Measurements from ENCODE around the gene C4orf36. TPM values are rescaled to one million over a fixed set of nuclear protein-coding genes. Genes with fewer than 3 reads are reported as not detected.

The C4orf36 gene, protein sequence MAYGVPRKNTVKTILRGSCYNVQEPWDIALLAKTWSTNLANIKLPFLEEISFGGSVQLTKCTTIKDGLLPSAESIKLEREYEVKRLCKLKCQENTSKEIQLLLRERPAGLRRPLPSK
- 1 to 10 TPM in 3 of 4 donors, not detected in 1; 2.3 to 5.3 (median 3.5) TPM for total RNA-seq

DNA sequence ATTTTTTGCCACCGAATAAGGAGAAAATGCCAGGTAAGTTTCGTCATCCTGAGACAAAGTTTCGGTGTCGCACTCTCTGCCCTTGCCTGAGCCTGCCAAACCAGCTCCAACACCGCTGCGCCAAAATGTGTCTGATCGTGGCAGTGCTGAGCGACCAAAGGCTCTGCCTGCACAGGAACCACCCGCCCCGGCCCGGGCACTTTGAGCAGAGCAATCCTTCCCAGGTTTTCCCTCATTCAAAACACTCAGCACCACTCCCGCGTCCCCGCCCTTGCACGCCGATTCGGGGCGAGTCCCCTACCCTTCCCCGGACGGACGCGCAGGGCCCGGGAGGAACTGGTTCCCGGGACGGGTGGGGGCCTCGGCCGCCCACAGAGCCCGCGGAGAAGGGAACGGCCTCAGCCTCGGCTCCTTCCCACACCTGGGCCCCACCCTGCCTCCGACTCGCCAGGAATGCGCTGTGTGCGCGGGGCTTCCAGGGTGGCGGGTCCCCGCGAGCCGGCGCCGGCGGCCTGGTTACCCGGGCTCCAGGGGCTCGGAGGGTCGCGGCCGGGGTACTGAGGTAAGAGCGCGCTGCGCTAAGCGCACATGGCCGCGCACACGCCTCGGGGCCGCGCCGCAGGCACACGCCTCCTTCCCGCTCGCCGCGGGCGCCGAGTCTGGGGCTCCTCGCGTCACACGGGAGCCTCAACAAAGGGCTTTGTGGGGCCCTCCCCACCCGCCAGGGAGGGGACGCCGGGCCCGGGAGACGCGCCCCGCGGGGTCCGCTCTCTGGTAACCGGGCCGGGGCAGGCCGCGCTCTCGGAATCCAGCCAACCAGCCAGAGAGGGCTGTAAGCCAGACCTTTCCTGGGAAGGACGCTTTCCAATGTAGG, at the start of gene C4orf36:
Gene C4orf36 (minus strand): TSS at position 661 of the 874 bp plus-strand sequence. CDS start 902 bp downstream, outside the sequence.
- WGBS, 2 donors = 1 to 2% methylated on average over 13 to 23 of the region's 84 CpGs
- peak; percentile 85 to 89 for DNase-seq

DNA sequence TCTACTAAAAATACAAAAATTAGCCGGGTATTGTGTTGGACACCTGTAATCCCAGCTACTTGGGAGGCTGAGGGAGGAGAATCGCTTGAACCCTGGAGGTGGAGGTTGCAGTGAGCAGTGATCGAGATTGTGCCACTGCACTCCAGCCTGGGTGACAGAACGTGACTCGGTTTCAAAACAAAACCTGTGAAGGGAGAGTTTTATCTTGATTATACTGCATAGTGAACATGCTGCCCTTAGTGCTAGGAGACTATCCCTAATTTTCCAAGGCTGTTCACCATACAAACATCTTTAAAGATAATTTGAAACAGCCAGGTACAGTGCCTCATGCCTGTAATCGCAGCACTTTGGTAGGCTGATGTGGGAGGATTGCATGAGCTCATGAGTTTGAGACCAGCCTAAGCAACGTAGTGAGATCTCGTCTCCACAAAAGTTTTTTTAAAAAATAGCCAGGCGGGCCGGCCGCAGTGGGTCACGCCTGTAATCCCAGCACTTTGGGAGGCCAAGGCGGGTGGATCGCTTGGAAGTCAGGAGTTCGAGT, 48.8 kb upstream of the C4orf36 start:
- 97% methylated on average over 15 of the region's 15 CpGs for WGBS, 2 donors
- Histone ChIP-seq H3K27me3 (no peaks in the 10 kb centered on the region), H3K9me3 (no peaks in the 10 kb centered on the region), H3K27ac (peak overlapping the region in 2 of 3 donors; percentile 60 to 67), H3K36me3 (no peaks in the 10 kb centered on the region), H3K4me1 (peaks cover 42 to 50% of the 10 kb centered on the region in 2 donors), H3K4me3 (replicated peaks in 1 of 3) (no peak overlapping the region)
- TF ChIP-seq, protein P1, sequence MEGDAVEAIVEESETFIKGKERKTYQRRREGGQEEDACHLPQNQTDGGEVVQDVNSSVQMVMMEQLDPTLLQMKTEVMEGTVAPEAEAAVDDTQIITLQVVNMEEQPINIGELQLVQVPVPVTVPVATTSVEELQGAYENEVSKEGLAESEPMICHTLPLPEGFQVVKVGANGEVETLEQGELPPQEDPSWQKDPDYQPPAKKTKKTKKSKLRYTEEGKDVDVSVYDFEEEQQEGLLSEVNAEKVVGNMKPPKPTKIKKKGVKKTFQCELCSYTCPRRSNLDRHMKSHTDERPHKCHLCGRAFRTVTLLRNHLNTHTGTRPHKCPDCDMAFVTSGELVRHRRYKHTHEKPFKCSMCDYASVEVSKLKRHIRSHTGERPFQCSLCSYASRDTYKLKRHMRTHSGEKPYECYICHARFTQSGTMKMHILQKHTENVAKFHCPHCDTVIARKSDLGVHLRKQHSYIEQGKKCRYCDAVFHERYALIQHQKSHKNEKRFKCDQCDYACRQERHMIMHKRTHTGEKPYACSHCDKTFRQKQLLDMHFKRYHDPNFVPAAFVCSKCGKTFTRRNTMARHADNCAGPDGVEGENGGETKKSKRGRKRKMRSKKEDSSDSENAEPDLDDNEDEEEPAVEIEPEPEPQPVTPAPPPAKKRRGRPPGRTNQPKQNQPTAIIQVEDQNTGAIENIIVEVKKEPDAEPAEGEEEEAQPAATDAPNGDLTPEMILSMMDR (IDR thresholded peaks at IDR 0.05) = no peak
- TF ChIP-seq POLR2A (IDR thresholded peaks at IDR 0.05) = no peak
- intact Hi-C loops (cut with DNase I) = loop anchor here (5.0 kb wide), 1 partner anchor 51 kb away; no protein-coding TSS in a partner anchor
- DNase-seq = no peak

More for the DNA sequence above, at the start of gene C4orf36:
- Histone ChIP-seq H3K4me3 (replicated peaks in 1 of 3) (peak within 1 kb of the TSS; percentile 18 to 94 (median 79)), H3K4me1 (no peaks in the 10 kb centered on the region), H3K9me3 (no peaks in the 10 kb centered on the region), H3K27me3 (no peaks in the 10 kb centered on the region), H3K27ac (peak within 1 kb of the TSS; percentile 80 to 91 (median 87)), H3K36me3 (no peaks in the 10 kb centered on the region)
- TF ChIP-seq, protein P1 (IDR thresholded peaks at IDR 0.05) = no peak
- peak in 1 of 2 donors; percentile 58 for TF ChIP-seq POLR2A (IDR thresholded peaks at IDR 0.05)
- intact Hi-C loops (cut with DNase I) = no loop called here

DNA sequence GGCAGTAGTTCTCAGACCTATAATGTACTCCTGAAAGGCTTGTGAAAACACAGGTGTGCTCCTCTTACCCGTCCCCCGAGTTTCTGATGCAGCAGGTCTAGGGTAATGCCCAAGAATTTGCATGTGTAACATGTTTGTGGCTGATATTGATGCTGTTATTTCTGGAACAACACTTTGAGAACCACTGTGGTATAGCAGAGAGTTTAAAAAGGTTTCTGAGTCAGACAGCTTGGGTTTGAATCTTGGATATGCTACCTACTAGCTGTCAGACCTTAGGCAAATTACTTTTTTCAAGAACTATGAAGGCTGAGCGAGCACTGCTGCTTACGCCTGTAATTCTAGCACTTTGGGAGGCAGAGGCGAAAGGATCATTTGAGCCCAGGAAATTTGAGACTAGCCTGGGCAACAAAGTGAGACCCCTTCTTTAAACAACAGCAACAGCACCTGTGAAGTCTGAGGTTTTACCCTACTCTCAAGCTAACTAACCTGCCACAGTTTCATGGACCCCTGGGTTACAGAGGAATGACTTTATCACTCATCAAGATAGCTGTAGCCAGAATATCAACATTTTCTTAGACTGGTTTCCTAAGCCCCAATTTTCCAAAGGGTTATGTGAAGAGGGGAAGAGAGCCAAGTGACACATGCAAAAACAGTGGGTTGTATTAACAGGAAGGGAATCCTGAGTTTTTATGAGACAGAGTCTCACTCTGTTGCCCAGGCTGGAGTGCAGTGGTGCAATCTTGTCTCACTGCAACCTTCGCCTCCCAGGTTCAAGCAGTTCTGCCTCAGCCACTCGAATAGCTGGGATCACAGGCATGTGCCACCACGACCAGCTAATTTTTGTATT, 47.7 kb upstream of the C4orf36 start:
- H3K4me1 ChIP-seq = peaks cover 41 to 49% of the 10 kb centered on the region in 2 donors
- H3K9me3 ChIP-seq = no peaks in the 10 kb centered on the region
- H3K27ac ChIP-seq = peak overlapping the region; percentile 18 to 67 (median 60)
- 51 to 55% methylated on average over 8 of the region's 8 CpGs for WGBS, 2 donors
- H3K36me3 ChIP-seq = no peaks in the 10 kb centered on the region
- intact Hi-C loops (cut with DNase I) = loop anchor here (5.0 kb wide), 2 partner anchors 52 to 67 kb away; no protein-coding TSS in a partner anchor
- H3K4me3 ChIP-seq (replicated peaks in 1 of 3) = no peak overlapping the region
- DNase-seq = peak; percentile 55 to 62
- TF ChIP-seq POLR2A (IDR thresholded peaks at IDR 0.05) = no peak
- H3K27me3 ChIP-seq = no peaks in the 10 kb centered on the region

DNA sequence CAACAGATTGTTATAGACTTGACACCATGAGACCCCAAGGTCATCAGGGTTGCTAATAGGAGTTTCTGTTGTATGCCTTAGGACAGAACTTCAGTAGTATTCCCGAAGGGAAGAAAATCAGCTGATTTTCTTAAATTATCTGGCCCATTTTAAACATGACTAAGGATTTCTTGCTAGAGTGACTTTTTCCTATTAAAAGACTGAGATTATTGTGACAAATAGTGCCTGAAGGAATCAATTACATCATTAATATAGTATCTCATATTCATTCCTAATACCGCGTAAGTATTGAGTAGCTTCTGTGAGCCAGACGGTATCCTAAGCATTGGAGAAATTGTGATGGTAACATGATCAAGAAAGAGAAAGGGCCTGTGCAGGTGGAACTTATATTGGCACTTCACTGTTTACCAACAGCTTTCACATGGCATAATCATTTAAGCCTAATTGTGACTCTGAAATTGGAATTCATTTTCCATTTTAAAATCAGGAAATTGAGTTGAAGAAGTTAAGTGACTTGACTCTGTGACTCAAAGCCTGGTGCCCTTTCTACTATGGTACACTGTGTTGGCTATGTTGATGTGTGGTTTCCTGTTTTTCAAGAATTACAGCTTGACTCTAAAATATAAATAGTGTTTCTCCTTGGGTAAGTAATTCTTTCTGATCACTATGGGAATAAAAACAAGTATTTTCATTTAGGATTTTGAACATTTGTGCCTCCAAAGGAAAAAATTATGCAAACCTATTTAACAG, 46.7 kb upstream of the C4orf36 start:
- H3K27me3 ChIP-seq = no peaks in the 10 kb centered on the region
- H3K4me1 ChIP-seq = peaks cover 37 to 42% of the 10 kb centered on the region in 2 donors
- H3K4me3 ChIP-seq (replicated peaks in 1 of 3) = no peak overlapping the region
- intact Hi-C loops (cut with DNase I) = loop anchor here (5.0 kb wide), 1 partner anchor 68 kb away; no protein-coding TSS in a partner anchor
- no peaks in the 10 kb centered on the region for H3K9me3 ChIP-seq
- no peak for DNase-seq
- H3K36me3 ChIP-seq = no peaks in the 10 kb centered on the region
- no peak for TF ChIP-seq POLR2A (IDR thresholded peaks at IDR 0.05)
- TF ChIP-seq, protein P1 (IDR thresholded peaks at IDR 0.05) = no peak
- 82 to 85% methylated on average over 4 of the region's 4 CpGs for WGBS, 2 donors
- H3K27ac ChIP-seq = peak overlapping the region; percentile 39 to 67 (median 60)
